Measurements from ENCODE around the gene JUNB. TPM values are rescaled to one million over a fixed set of nuclear protein-coding genes. Genes with fewer than 3 reads are reported as not detected.
"Not testable (repeated sequence)": the region's sequence is repeated elsewhere in the genome, so short reads cannot be mapped to it uniquely, and the experiment has no call there.

JUNB gene
- total RNA-seq, 2 donors from 2014 or later = 219 to 485 TPM

DNA sequence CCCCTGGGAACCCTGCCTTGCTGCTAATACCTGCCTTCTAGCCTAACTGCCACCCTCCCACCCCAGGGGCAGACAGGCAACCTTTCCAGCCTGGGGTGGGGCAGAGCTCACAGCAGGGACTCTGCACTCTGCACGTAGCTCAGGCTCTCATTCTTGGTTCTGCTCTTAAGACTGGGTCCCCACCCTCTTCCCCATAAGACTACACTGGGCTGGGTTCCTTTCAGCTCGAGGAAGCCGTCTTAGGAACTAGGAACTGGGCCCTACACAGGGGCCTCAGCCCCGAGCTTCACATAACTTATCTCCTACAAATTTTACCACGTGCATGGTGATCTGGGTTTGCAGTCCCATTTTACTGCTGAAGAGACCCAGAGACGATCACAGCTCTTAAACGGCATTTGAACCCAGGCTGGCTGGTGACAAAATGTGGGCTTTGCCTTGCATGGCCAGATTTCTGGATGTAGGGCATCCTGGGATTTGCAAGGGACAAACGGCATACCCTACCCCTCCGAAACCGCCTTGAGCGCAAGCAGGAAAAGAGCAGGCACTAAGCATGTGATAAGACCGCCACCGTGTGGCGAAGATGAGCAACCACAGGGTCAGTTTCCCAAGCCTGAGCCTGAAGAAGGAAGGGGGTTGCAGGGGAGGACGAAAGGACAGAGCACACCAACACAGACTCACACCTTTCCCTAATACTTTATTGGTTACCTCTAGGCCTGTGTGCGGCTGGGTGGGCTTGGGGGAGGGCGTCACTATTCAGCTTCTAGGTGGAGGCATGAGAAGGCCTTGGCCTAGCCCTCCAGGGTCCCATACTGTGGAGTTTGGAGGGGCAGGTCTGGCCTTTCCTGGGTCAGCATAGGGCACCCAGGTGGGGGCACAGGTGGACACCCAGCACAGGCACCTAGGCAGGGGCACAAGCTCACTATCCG lies 5.1 kb downstream of the JUNB start:
- intact Hi-C loops (cut with DNase I) = no loop called here
- no peaks in the 10 kb centered on the region for H3K27me3 ChIP-seq
- 11% methylated on average over 11 to 18 of the region's 18 CpGs for WGBS, 2 donors
- TF ChIP-seq, protein P1, sequence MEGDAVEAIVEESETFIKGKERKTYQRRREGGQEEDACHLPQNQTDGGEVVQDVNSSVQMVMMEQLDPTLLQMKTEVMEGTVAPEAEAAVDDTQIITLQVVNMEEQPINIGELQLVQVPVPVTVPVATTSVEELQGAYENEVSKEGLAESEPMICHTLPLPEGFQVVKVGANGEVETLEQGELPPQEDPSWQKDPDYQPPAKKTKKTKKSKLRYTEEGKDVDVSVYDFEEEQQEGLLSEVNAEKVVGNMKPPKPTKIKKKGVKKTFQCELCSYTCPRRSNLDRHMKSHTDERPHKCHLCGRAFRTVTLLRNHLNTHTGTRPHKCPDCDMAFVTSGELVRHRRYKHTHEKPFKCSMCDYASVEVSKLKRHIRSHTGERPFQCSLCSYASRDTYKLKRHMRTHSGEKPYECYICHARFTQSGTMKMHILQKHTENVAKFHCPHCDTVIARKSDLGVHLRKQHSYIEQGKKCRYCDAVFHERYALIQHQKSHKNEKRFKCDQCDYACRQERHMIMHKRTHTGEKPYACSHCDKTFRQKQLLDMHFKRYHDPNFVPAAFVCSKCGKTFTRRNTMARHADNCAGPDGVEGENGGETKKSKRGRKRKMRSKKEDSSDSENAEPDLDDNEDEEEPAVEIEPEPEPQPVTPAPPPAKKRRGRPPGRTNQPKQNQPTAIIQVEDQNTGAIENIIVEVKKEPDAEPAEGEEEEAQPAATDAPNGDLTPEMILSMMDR (IDR thresholded peaks at IDR 0.05) = peak; percentile 79 to 99 (median 98)
- peak; percentile 24 to 43 (median 34) for TF ChIP-seq POLR2A (IDR thresholded peaks at IDR 0.05)
- DNase-seq (peak; percentile 79 to 86 (median 81)), ATAC-seq (peak; percentile 19)
- peak overlapping the region in 2 of 4 donors; percentile 22 to 94 for H3K27ac ChIP-seq
- H3K4me1 ChIP-seq = peaks cover 37% of the 10 kb centered on the region
- H3K36me3 ChIP-seq (replicated peaks in 1 of 2; ENCODE audit: insufficient read depth in 1 of 2, low read depth in 2 of 2) = no peaks in the 10 kb centered on the region
- no peaks in the 10 kb centered on the region for H3K9me3 ChIP-seq
- H3K4me3 ChIP-seq = no peak overlapping the region

DNA sequence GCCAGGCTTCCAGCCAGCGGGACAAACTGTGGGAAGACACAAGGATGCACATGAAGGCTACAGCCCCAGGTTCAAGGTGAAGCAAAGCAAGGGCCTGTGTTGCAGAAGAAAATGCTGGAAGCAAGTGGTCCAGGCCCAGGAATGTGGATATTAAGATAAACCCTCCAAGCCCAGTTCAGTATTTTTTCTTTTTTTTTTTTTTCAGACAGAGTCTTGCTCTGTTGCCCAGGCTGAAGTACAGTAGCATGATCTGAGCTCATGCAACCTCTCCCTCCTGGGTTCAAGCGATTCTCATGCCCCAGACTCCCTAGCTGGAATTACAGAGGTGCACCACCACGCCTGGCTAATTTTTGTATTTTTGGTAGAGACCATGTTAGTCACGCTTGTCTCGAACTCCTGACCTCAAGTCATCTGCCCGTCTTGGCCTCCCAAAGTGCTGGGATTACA lies 5.9 kb downstream of the JUNB start:
- Histone ChIP-seq H3K27ac (no peak overlapping the region), H3K36me3 (replicated peaks in 1 of 2; ENCODE audit: insufficient read depth in 1 of 2, low read depth in 2 of 2) (no peaks in the 10 kb centered on the region), H3K4me1 (peaks cover 39% of the 10 kb centered on the region), H3K27me3 (no peaks in the 10 kb centered on the region), H3K4me3 (no peak overlapping the region), H3K9me3 (no peaks in the 10 kb centered on the region)
- WGBS, 2 donors = 88 to 93% methylated on average over 6 of the region's 6 CpGs
- ATAC-seq (no peak), DNase-seq (no peak)
- intact Hi-C loops (cut with DNase I) = no loop called here
- TF ChIP-seq POLR2A (IDR thresholded peaks at IDR 0.05) = no peak
- TF ChIP-seq, protein P1 (IDR thresholded peaks at IDR 0.05) = no peak

DNA sequence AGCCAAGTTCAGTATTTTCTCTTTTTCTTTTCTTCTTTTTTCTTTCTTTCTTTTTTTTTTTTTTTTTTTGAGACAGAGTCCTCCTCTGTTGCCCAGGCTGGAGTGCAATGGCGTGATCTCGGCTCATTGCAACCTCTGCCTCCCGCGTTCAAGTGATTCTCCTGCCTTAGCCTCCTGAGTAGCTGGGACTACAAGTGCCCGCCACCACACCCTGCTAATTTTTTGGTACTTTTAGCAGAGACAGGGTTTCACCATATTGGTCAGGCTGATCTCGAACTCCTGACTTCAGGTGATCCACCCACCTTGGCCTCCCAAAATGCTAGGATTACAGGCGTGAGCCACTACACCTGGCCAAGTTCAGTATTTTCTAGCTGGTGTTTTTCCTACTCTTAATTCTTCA lies 6.3 kb downstream of the JUNB start:
- H3K27ac ChIP-seq; H3K9me3 ChIP-seq; intact Hi-C loops (cut with DNase I); DNase-seq; H3K27me3 ChIP-seq; H3K36me3 ChIP-seq (replicated peaks in 1 of 2; ENCODE audit: insufficient read depth in 1 of 2, low read depth in 2 of 2); ATAC-seq; H3K4me3 ChIP-seq: not testable (repeated sequence)
- peaks cover 44% of the 10 kb centered on the region for H3K4me1 ChIP-seq
- 93 to 95% methylated on average over 7 of the region's 7 CpGs for WGBS, 2 donors

DNA sequence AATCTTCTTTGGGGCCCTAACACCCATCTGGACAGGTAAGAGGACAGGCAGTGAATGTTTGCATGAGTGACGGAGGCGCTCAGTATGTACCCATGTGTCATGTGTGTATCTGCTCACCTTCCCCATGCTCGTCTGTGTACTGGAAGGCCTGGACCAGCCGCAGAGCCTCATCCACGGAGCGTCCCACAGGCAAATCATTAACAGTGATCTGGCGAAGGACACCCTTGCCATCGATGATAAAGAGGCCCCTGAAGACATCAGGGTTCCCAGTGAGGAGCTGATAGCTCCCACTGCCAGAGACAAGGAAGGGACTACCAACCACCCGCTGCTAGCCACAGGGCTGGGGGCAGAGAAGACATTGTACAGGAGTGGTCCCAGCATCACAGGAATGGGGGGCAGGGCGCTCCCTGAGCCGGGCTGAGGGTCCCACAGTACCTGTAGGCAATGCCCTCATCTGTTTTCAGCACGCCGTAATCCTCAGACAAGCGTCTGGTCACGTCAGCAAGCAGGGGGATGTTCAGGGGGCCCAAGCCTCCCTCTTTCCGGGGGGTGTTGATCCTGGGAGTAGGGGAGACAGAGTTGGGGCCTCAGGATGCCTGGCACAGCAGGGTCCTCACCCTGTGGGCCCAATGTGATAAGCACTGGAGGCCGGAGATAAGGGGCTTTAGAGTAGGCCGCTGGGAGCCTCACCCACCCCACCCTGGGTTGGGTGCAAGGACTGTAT lies 8.6 kb downstream of the JUNB start:
- no peaks in the 10 kb centered on the region for H3K27me3 ChIP-seq
- H3K36me3 ChIP-seq (replicated peaks in 1 of 2; ENCODE audit: insufficient read depth in 1 of 2, low read depth in 2 of 2) = no peaks in the 10 kb centered on the region
- no peak overlapping the region for H3K4me3 ChIP-seq
- 62 to 67% methylated on average over 11 to 18 of the region's 18 CpGs for WGBS, 2 donors
- H3K27ac ChIP-seq = no peak overlapping the region
- H3K9me3 ChIP-seq = no peaks in the 10 kb centered on the region
- ATAC-seq (no peak), DNase-seq (no peak)
- intact Hi-C loops (cut with DNase I) = loop anchor here (5.0 kb wide), 1 partner anchor 38 kb away; no protein-coding TSS in a partner anchor
- TF ChIP-seq POLR2A (IDR thresholded peaks at IDR 0.05) = no peak
- H3K4me1 ChIP-seq = peaks cover 34% of the 10 kb centered on the region

DNA sequence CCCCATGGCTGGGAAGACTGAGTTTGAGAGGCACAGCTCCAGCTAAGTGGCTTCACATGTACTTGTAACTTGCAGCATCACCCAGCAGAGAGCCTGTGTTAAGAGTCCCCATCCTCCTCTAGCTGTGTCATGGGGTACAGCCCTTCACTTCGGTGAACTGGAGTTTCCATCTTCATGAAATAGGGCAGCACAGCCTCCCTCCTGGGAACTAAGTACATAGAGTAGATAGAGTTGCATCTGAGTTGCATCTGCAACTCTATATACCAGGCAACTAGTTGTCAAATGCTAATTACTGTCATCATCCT lies 9.1 kb downstream of the JUNB start:
- WGBS, 2 donors = 67% methylated on average over 1 of the region's 1 CpG; no CpG with 5 or more reads in 1 of the 2 donors
- Histone ChIP-seq H3K4me1 (peaks cover 33% of the 10 kb centered on the region), H3K9me3 (no peaks in the 10 kb centered on the region), H3K4me3 (no peak overlapping the region), H3K27me3 (no peaks in the 10 kb centered on the region), H3K36me3 (replicated peaks in 1 of 2; ENCODE audit: insufficient read depth in 1 of 2, low read depth in 2 of 2) (no peaks in the 10 kb centered on the region), H3K27ac (peak overlapping the region in 2 of 4 donors; percentile 74 to 80)
- no peak for ATAC-seq
- no peak for DNase-seq
- intact Hi-C loops (cut with DNase I) = loop anchor here (5.0 kb wide), 1 partner anchor 38 kb away; no protein-coding TSS in a partner anchor
- TF ChIP-seq, protein P1 (IDR thresholded peaks at IDR 0.05) = no peak
- TF ChIP-seq POLR2A (IDR thresholded peaks at IDR 0.05) = no peak
